ENCODE results near the gene CRTC3.

DNA sequence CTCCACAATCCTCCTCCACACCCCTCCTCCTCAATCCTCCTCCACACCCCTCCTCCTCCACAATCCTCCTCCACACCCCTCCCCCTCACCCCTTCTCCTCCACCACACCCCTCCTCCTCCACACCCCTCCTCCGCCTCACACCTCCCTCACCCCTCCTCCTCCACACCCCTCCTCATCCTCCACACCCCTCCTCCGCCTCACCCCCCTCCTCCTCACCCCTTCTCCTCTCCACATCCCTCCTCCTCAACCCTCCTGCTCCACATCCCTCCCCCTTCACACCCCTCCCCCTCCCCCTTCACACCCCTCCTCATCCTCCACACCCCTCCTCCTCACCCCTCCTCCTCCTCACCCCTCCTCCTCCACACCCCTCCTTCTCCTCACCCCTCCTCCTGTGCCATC is 117.6 kb downstream of the CRTC3 start:
- TF ChIP-seq, protein P1, sequence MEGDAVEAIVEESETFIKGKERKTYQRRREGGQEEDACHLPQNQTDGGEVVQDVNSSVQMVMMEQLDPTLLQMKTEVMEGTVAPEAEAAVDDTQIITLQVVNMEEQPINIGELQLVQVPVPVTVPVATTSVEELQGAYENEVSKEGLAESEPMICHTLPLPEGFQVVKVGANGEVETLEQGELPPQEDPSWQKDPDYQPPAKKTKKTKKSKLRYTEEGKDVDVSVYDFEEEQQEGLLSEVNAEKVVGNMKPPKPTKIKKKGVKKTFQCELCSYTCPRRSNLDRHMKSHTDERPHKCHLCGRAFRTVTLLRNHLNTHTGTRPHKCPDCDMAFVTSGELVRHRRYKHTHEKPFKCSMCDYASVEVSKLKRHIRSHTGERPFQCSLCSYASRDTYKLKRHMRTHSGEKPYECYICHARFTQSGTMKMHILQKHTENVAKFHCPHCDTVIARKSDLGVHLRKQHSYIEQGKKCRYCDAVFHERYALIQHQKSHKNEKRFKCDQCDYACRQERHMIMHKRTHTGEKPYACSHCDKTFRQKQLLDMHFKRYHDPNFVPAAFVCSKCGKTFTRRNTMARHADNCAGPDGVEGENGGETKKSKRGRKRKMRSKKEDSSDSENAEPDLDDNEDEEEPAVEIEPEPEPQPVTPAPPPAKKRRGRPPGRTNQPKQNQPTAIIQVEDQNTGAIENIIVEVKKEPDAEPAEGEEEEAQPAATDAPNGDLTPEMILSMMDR (conservative IDR thresholded peaks at IDR 0.05 in 1 of 2, IDR thresholded peaks at IDR 0.05 in 1 of 2; ENCODE audit: low read depth in 1 of 2, low read length in 2 of 2) = no peak
- TF ChIP-seq EZH2 (IDR thresholded peaks at IDR 0.05; ENCODE audit: low read length, missing control alignments) = no peak

All from fibroblast of lung (primary cell).